Right kidney (tissue), 9 donors: Measurements from ENCODE around the gene VCAN.
"Not testable (repeated sequence)": the region's sequence is repeated elsewhere in the genome, so short reads cannot be mapped to it uniquely, and the experiment has no call there.

ENCODE experiments used
- DNase-seq: peaks from one replicate; pipeline ENCODE4 v3.0.0-alpha.2; 2016
- long read RNA-seq, 8 donors: transcript quantifications; one replicate each; lab custom pipeline, GENCODE V29; 2026

The VCAN gene
- long read RNA-seq, donor 1, full-length matches to known transcripts = 47 of 131 reads
- long read RNA-seq, donor 1, partial matches to known transcripts = 84 of 131 reads
- long read RNA-seq, donor 1, other reads (novel, unspliced or antisense) = 0 of 131 reads
- long read RNA-seq, donor 2, full-length matches to known transcripts = 31 of 63 reads
- long read RNA-seq, donor 2, partial matches to known transcripts = 32 of 63 reads
- long read RNA-seq, donor 2, other reads (novel, unspliced or antisense) = 0 of 63 reads
- long read RNA-seq, donor 3, full-length matches to known transcripts = 37 of 53 reads
- long read RNA-seq, donor 3, partial matches to known transcripts = 16 of 53 reads
- long read RNA-seq, donor 3, other reads (novel, unspliced or antisense) = 0 of 53 reads
- long read RNA-seq, donor 4, full-length matches to known transcripts = 81 of 173 reads
- long read RNA-seq, donor 4, partial matches to known transcripts = 92 of 173 reads
- long read RNA-seq, donor 4, other reads (novel, unspliced or antisense) = 0 of 173 reads
- long read RNA-seq, donor 5, full-length matches to known transcripts = 45 of 76 reads
- long read RNA-seq, donor 5, partial matches to known transcripts = 31 of 76 reads
- long read RNA-seq, donor 5, other reads (novel, unspliced or antisense) = 0 of 76 reads
- long read RNA-seq, donor 6, full-length matches to known transcripts = 72 of 133 reads
- long read RNA-seq, donor 6, partial matches to known transcripts = 61 of 133 reads
- long read RNA-seq, donor 6, other reads (novel, unspliced or antisense) = 0 of 133 reads
- long read RNA-seq, donor 7, full-length matches to known transcripts = 132 of 268 reads
- long read RNA-seq, donor 7, partial matches to known transcripts = 136 of 268 reads
- long read RNA-seq, donor 7, other reads (novel, unspliced or antisense) = 0 of 268 reads
- long read RNA-seq, donor 8, full-length matches to known transcripts = 53 of 149 reads
- long read RNA-seq, donor 8, partial matches to known transcripts = 96 of 149 reads
- long read RNA-seq, donor 8, other reads (novel, unspliced or antisense) = 0 of 149 reads

DNA sequence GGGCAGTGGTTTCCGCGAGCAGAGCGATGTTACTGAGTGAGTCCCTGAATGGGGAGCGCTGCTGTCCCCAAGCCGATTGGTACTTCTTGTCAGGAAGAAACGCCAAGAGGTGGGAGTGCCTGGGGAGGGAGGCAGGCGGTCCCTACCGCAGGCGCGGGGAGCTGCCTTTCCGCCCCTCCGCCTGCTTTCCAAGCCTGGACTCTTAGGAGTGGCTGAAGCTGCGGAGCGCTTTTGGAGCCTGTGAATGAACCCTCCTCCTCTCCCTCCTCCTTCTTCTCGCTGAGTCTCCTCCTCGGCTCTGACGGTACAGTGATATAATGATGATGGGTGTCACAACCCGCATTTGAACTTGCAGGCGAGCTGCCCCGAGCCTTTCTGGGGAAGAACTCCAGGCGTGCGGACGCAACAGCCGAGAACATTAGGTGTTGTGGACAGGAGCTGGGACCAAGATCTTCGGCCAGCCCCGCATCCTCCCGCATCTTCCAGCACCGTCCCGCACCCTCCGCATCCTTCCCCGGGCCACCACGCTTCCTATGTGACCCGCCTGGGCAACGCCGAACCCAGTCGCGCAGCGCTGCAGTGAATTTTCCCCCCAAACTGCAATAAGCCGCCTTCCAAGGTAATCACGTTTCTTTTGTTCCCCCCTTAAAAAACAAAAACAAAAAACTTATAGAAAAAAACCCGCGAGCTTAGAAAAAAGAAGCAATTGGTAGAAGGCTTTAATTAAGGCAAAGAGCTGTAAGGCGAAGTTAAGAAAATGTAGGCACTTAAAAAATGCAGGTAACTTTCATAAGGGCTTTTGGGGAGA lies at the start of gene VCAN:
VCAN (plus strand) TSS at position 340 of the 808 bp plus-strand sequence. CDS start 11,775 bp downstream, outside the sequence.
- DNase-seq = peak; percentile 78

DNA sequence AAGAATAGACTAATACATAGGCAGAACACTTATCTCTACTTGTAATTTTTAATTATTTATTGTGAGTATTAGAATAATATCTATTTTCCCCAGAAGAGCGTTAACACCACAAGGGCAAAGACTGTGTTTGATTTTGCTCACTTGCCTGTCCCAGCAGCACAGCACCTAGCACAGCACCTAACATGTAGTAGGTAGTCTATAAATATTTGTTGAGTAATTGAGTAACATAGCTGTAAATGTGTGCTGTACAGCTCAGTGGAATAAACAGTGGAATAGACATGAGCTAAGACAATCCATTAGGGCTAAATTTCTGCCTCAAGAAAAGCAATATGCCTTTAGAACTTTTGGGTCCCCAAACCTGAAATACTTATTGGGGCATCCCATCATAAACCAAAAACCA lies 49.3 kb upstream of the VCAN start:
- DNase-seq = no peak

DNA sequence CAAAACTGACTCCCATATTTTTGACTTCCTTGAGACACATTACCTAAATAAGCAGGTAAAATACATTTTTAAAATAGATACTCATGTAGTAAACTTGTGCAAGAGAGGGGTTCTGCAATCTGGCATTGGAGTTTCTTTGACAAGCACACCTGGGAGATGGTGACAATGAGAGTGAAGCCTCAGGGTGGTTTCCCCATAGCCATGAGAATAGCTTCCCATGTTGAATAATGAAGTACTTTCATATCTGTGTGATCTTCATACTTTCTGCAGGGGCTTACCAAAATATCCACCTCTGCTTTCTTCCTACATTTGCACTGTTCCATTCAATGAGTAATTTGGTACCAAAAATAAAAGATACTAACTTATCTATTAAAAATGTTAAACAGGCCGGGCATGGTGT lies 44.7 kb upstream of the VCAN start:
- DNase-seq = no peak

DNA sequence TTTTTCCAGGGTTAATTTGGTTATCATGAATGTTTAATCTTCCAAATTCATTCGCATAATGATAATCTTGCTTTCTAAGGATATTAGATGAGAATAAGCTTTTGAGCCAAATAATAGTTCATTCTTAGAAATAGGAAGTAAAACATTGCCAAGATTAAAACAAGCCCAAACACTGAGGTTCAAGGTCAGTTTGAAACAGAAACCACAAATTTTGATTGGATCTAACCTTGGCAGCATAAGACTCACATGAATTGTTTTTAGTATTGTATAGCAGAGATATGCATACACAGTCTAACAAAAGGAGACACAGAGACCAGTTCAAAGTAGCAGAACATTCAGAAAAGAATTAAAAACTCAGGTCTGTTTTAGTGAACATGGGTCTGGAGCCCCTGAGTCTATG lies 43.4 kb upstream of the VCAN start:
- DNase-seq = no peak

DNA sequence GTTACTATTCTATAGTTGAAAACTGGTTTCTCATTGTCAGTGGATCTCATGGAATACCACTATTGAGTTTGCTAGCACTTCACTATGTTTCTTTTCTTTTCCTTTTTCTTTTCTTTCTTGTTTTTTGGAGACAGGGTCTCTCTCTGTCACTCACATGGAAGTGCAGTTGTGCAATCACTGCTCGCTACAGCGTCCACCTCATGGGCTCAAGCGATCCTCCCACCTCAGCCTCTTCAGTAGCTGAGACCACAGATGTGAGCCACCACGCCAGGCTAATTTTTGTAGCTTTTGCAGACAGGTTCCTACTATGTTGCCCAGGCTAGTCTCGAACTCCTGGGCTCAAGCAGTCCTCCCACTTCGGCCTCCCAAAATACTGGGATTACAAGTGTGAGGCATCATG lies 42.7 kb upstream of the VCAN start:
- no peak for DNase-seq

DNA sequence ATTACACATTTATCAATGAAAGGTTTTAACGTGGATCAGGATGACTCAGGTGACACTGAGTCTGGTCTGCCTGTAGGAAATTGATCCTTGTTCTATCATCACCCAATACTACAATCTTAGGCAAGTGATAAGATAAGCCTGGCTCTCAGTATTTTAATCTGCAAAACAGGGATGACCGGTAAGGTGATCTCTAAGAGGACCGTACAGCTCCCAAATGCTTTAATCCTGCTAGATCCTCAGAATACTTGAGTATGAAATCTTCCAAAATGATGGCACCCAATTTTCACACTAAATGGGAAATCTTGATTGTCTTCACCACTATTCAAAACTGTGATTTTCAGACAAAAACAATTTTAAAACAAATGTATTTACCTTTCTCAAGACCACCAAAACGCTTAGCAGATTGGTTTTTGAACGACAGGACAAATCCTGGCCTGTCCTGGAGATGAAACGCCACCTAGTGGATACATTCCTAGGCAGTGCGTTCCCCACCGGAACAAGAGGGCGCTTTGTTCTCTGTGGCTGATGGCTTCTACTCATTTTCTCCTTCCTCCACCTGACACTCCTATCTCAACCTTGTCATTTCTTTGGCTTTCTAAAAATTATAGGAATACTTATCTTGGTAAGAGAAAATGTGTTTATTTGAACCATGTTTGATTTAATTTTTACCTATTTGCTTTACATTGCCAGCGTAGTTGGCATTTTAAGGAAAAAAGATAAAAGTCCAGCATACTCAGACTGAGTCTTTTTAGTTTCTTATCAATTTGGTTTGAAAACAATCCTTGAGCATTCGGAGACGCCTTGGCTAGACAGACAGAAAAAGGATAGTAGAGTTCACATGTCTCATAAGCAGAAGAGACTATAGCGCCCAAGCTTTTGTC lies 41.2 kb upstream of the VCAN start:
- DNase-seq = peak; percentile 32

DNA sequence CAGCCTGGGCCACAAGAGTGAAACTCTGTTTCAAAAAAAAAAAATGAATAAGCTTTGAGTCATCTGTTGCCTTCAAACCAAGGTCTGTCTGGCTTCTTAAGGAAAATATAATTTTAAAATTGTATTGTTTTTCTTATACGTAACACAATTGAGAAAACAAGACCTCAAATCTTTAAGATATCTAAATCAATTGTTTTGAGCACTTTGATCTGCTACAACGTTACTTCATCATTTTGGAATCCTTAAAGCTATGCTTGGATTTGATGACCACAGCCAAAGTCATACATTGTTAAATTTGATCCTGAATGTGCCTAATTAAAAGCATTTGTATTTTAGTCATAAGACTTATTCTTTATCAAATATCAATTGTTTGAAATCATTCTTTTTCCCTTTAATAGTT lies 37.7 kb upstream of the VCAN start:
- no peak for DNase-seq

DNA sequence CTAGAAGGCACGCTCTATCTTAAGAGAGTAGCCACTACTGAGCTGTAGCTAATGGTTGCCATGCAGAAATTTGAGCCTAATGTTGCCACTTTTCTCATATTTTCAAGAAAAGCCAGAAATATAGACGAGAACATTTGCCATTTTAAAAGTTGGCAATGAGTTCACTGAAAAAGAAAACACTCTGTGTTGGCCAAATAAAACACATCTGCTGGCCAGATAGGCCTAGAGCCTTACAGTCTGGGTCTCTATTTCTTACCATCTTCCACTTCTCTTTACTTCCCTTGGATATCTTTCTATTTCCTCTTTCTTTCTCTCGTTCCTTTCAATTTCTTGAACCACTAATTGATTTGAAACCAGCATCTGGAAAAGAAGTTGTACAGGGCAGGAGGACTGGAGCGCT lies 36.6 kb upstream of the VCAN start:
- no peak for DNase-seq

DNA sequence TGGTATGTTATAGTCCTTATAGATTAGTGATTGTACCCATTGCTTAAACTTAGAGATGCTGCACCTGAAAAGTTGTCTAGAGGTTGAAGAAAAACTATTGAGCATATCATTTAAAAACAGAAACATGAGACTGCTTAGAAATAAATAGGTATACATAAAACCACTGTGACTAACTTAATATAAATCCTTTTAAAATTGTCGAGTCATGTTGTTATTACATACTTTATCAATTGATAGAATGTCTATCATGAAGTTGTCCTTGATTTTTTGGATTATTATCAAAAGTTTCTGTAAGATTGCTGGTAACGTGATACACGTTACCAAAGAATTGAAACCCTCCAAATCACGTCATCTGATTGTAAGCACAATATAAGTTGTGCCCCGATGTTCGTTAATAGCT lies 35.3 kb upstream of the VCAN start:
- DNase-seq = no peak

DNA sequence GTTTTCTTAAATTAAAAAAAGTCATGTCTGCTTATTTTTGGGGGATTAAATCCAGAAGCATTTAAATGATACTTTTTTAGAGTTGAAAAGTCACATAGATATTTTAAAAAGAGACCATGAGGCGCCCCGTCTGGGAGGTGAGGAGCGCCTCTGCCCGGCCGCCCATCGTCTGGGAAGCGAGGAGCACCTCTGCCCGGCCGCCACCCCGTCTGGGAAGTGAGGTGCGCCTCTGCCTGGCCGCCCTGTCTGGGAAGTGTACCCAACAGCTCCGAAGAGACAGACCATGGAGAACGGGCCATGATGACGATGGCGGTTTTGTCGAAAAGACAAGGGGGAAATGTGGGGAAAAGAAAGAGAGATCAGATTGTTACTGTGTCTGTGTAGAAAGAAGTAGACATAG lies 33.8 kb upstream of the VCAN start:
- DNase-seq = not testable (repeated sequence)

DNA sequence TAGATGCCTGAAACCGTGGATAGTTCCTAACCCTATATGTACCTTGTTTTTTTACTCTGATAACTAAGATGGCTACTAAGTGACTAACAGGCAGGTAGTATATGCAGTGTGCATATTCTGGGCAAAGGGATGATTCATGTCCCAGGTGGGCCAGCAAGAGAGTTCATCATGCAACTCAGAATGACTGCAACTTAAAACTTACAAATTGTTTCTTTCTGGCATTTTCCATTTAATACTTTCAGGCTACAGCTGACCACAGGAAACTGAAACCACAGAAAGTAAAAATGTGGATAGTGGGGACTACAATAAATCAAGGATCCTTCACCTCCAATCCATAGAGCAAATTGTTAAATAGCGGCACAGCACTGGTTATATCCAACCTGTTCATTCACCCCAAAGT lies 30.7 kb upstream of the VCAN start:
- no peak for DNase-seq

DNA sequence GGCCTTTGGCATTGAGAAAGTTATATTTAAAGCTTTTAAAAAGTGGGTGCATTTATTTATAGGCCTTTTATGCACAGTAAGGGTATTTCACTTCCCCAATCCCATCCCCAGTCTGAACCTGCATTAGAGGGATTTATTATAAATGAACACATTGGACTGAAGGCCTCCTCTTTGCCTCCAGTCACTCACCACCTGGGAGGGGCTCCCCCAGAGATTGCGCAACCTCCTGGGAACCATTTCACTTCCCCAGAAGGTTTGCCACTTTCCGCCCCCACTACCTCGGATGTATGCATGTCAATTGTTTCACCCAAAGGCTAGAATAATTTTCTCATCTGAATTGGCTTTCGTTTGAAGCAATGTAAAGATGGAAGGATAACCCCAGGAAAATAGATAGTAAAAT lies 29.8 kb upstream of the VCAN start:
- DNase-seq = no peak

DNA sequence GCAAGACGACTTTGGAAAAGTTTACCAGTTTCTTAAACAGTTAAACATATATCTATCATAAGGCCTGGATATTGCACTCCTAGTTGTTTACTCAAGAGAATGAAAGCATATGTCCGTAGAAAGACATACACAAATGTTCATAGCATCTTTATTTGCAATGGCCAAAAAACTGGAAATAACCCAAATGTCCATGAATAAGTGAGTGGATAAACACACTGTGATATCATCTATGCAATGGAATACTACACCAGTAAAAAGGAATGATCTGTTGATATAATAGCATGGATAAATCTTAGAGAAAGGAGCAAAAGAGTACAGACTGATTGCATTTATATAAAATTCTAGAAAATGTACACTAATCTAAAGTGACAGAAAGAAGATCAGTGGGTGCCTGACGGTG lies 28.0 kb upstream of the VCAN start:
- DNase-seq = no peak

DNA sequence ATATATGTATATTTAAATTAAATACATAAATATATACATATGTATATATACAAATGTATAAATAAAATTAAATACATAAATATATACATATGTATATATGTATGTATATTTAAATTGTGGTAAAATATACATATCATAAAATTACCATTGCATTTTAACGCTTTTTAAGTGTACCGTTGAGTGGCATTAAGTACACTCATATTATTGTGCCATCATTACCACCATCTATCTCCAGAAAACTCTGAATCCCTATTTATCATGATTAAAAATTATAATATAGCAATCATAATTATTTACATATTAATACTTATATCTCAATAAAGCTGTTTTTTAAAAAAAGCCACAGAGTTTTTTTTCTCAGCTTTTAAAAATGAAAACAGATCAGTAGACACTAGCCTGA lies 27.1 kb upstream of the VCAN start:
- no peak for DNase-seq

DNA sequence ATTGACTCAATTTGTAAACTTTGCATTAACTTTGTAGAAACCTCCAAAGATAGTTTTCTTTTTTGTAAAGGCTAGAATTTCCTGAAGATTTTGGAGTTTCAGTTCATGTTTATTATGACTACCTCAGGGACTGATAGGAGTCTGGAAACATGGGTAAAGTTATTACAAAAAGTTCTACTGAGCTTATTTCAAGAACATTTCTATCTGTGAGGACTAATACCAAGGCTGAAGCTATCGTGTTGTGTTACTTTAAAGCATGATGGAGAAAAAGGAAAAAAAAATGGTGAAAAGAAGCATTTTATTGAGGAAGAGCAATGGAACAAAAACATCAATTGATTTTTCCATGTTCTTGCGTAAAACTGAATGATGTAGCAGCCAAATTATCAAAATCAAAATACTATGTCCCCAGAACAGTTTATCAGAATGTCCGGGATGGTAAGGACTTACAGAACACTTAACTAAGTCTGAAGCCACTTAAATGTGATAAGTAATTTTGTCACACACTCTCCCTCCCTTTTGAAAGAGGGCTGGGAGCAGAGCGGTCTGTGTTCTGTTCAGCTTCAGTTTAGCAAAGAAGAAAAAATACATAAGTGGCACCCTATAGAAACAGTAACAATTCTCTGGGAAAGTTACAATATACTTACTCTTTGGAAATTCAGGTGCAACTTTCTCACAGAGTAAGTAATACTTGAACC lies 25.1 kb upstream of the VCAN start:
- DNase-seq = no peak

DNA sequence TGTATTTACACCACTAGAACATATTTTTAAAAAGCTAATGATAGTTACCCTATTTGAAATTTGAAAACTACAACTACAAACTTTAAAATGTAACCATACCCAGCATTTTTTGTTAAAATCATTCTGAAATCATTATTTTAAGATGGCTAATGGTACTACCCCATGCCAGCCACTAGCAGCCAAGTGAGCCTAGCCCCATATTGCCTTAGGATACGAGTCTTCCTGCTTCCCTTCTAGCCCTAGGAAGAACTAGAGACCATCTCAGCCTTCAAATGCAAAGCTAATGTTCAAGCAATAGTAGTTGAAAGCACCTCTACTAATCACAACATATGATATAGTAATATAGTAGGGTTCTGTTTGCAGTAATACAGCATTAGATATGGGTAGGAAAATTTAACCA lies 24.0 kb upstream of the VCAN start:
- no peak for DNase-seq

DNA sequence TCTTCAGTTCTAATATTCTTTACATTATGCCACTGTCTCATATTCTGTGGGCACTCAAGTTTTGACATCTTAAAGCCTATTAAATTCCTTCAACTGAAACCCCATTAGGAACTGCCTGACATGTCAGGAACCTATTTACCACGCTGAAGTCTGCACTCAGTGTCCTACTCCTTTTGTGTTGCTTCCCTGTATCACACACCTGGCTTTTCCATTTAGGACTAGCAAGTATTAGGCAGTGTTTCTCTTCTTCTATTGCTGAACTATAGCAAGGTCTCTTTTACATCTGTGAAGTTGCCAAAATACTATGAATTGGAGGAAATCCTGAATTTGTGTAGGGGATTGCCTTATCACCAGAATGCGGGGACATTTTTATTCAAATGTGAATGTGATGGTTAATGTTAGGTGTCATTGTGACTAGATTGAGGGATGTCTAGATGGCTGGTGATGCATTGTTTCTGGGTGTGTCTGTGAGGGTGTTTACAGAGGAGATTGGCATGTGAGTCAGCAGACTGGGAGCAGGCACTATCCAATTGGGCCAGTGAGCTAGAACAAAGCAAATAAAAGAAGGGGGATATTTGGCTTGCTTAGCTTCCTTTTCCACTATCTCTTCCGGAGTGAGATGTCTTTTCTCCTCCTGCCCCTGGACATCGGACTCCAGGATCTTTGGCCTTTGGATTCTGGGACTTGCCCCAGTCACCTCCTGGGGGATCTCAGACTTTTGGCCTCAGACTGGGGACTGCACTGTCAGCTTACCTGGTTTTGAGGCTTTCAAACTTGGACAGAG lies 21.2 kb upstream of the VCAN start:
- no peak for DNase-seq

DNA sequence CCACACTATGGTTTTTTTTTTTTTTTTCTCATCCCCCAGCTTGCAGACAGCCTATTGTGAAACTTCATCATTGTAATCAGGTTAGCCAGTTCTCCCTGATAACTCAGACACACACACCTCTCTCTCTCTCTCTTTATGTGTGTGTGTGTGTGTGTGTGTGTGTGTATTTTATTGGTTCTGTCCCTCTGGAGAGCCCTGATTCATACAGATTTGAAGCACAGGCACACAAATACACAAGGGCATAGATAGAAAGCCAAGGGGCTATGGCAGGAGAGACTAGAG lies 20.6 kb upstream of the VCAN start:
- no peak for DNase-seq

DNA sequence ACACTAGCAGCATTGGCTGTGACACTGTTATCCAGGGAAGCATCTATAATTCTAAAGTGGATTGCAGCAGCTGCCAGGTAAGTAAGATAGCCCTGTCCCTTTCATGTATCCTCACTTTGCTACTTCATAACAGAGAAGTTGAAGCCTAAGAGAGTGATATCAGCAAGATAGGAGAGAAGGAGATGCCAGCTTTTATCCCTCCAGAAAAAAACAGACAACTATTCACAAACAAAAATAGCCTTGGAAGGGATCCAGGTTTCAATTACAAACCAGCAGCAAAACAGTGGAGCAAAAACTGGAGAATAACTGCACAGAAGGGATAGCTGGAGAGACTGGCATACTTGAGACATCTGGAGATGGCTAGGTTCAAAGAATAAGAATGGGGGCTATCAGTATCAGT lies 19.6 kb upstream of the VCAN start:
- DNase-seq = no peak

DNA sequence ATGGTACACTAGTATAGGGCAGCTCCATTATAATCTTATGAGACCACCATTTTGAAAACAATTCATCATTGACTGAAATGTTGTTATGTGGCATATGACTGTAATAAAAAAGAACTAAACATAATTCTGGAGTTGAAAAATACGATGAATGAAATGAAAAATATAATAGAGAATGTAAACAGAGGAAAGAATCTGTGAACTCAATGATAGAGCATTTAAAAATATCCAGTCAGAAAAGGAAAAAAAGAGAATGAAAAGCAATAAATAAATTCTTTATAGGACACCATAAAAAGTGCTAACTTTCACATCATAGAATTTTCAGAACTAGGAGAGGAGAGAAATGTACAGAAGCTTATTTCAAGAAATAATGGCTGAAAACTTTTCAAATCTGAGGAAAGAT lies 17.6 kb upstream of the VCAN start:
- DNase-seq = no peak
